ENCODE data around the gene SNCA. TPM values are rescaled to one million over a fixed set of nuclear protein-coding genes. Genes with fewer than 3 reads are reported as not detected.

Gene SNCA
- polyA plus RNA-seq, 2 donors: 2.0 to 7.4 TPM

GRCh38 chr4:89799071-89799470 is 37.9 kb downstream of the SNCA start:
- peaks cover 0 to 3% of the 10 kb centered on the region in 2 donors for H3K4me1 ChIP-seq (ENCODE audit: control insufficient read depth in 2 of 2, insufficient read depth in 2 of 2, low read length in 1 of 2)
- no peaks in the 10 kb centered on the region for H3K36me3 ChIP-seq (ENCODE audit: control insufficient read depth in 2 of 2, insufficient read depth in 2 of 2, low read length in 1 of 2)
- no peak overlapping the region for H3K27ac ChIP-seq (ENCODE audit: low read depth in 2 of 2, low read length in 1 of 2)
- no peak overlapping the region for H3K4me3 ChIP-seq (ENCODE audit: low read depth in 1 of 2, low read length in 2 of 2)
- peaks cover 0 to 3% of the 10 kb centered on the region in 2 donors for H3K27me3 ChIP-seq (ENCODE audit: control insufficient read depth in 1 of 2, insufficient read depth in 2 of 2, low read length in 2 of 2)
- H3K9me3 ChIP-seq (ENCODE audit: control insufficient read depth in 2 of 2, insufficient read depth in 1 of 2, low read depth in 1 of 2, low read length in 1 of 2): no peaks in the 10 kb centered on the region

GRCh38 chr4:89797117-89797516 is 39.8 kb downstream of the SNCA start:
- Histone ChIP-seq H3K9me3 (ENCODE audit: control insufficient read depth in 2 of 2, insufficient read depth in 1 of 2, low read depth in 1 of 2, low read length in 1 of 2) (no peaks in the 10 kb centered on the region), H3K4me3 (ENCODE audit: low read depth in 1 of 2, low read length in 2 of 2) (no peak overlapping the region), H3K4me1 (ENCODE audit: control insufficient read depth in 2 of 2, insufficient read depth in 2 of 2, low read length in 1 of 2) (peaks cover 0 to 3% of the 10 kb centered on the region in 2 donors), H3K36me3 (ENCODE audit: control insufficient read depth in 2 of 2, insufficient read depth in 2 of 2, low read length in 1 of 2) (no peaks in the 10 kb centered on the region), H3K27me3 (ENCODE audit: control insufficient read depth in 1 of 2, insufficient read depth in 2 of 2, low read length in 2 of 2) (peaks cover 0 to 3% of the 10 kb centered on the region in 2 donors), H3K27ac (ENCODE audit: low read depth in 2 of 2, low read length in 1 of 2) (no peak overlapping the region)

GRCh38 chr4:89788206-89789072 is 48.5 kb downstream of the SNCA start:
- peaks cover 0 to 3% of the 10 kb centered on the region in 2 donors for H3K27me3 ChIP-seq (ENCODE audit: control insufficient read depth in 1 of 2, insufficient read depth in 2 of 2, low read length in 2 of 2)
- 75 to 88% methylated on average over 2 of the region's 2 CpGs for WGBS, 2 donors
- H3K4me1 ChIP-seq (ENCODE audit: control insufficient read depth in 2 of 2, insufficient read depth in 2 of 2, low read length in 1 of 2): no peaks in the 10 kb centered on the region

GRCh38 chr4:89784686-89785231 is 52.2 kb downstream of the SNCA start:
- Histone ChIP-seq H3K27me3 (ENCODE audit: control insufficient read depth in 1 of 2, insufficient read depth in 2 of 2, low read length in 2 of 2) (no peaks in the 10 kb centered on the region), H3K36me3 (ENCODE audit: control insufficient read depth in 2 of 2, insufficient read depth in 2 of 2, low read length in 1 of 2) (no peaks in the 10 kb centered on the region), H3K9me3 (ENCODE audit: control insufficient read depth in 2 of 2, insufficient read depth in 1 of 2, low read depth in 1 of 2, low read length in 1 of 2) (no peaks in the 10 kb centered on the region), H3K27ac (ENCODE audit: low read depth in 2 of 2, low read length in 1 of 2) (no peak overlapping the region), H3K4me3 (ENCODE audit: low read depth in 1 of 2, low read length in 2 of 2) (no peak overlapping the region), H3K4me1 (ENCODE audit: control insufficient read depth in 2 of 2, insufficient read depth in 2 of 2, low read length in 1 of 2) (no peaks in the 10 kb centered on the region)
- WGBS, 2 donors: 87 to 89% methylated on average over 2 of the region's 2 CpGs

More at GRCh38 chr4:89788206-89789072, 48.5 kb downstream of the SNCA start:
- Histone ChIP-seq H3K9me3 (ENCODE audit: control insufficient read depth in 2 of 2, insufficient read depth in 1 of 2, low read depth in 1 of 2, low read length in 1 of 2) (no peaks in the 10 kb centered on the region), H3K27ac (ENCODE audit: low read depth in 2 of 2, low read length in 1 of 2) (no peak overlapping the region), H3K36me3 (ENCODE audit: control insufficient read depth in 2 of 2, insufficient read depth in 2 of 2, low read length in 1 of 2) (no peaks in the 10 kb centered on the region), H3K4me3 (ENCODE audit: low read depth in 1 of 2, low read length in 2 of 2) (no peak overlapping the region)

GRCh38 chr4:89781321-89781720 is 55.6 kb downstream of the SNCA start:
- 65 to 73% methylated on average over 2 of the region's 2 CpGs for WGBS, 2 donors
- Histone ChIP-seq H3K36me3 (ENCODE audit: control insufficient read depth in 2 of 2, insufficient read depth in 2 of 2, low read length in 1 of 2) (no peaks in the 10 kb centered on the region), H3K27ac (ENCODE audit: low read depth in 2 of 2, low read length in 1 of 2) (no peak overlapping the region), H3K4me1 (ENCODE audit: control insufficient read depth in 2 of 2, insufficient read depth in 2 of 2, low read length in 1 of 2) (no peaks in the 10 kb centered on the region), H3K4me3 (ENCODE audit: low read depth in 1 of 2, low read length in 2 of 2) (no peak overlapping the region), H3K9me3 (ENCODE audit: control insufficient read depth in 2 of 2, insufficient read depth in 1 of 2, low read depth in 1 of 2, low read length in 1 of 2) (no peaks in the 10 kb centered on the region), H3K27me3 (ENCODE audit: control insufficient read depth in 1 of 2, insufficient read depth in 2 of 2, low read length in 2 of 2) (no peaks in the 10 kb centered on the region)

- Histone ChIP-seq H3K4me3 (ENCODE audit: low read depth in 1 of 2, low read length in 2 of 2) (no peak overlapping the region), H3K36me3 (ENCODE audit: control insufficient read depth in 2 of 2, insufficient read depth in 2 of 2, low read length in 1 of 2) (no peaks in the 10 kb centered on the region), H3K27me3 (ENCODE audit: control insufficient read depth in 1 of 2, insufficient read depth in 2 of 2, low read length in 2 of 2) (no peaks in the 10 kb centered on the region), H3K4me1 (ENCODE audit: control insufficient read depth in 2 of 2, insufficient read depth in 2 of 2, low read length in 1 of 2) (no peaks in the 10 kb centered on the region), H3K9me3 (ENCODE audit: control insufficient read depth in 2 of 2, insufficient read depth in 1 of 2, low read depth in 1 of 2, low read length in 1 of 2) (peaks cover 0 to 2% of the 10 kb centered on the region in 2 donors), H3K27ac (ENCODE audit: low read depth in 2 of 2, low read length in 1 of 2) (no peak overlapping the region)
- WGBS, 2 donors: 75 to 87% methylated on average over 2 of the region's 2 CpGs
These were observed 63.2 kb downstream of the SNCA start for GRCh38 chr4:89773805-89774204.

GRCh38 chr4:89769856-89770255 is 67.1 kb downstream of the SNCA start:
- Histone ChIP-seq H3K4me3 (ENCODE audit: low read depth in 1 of 2, low read length in 2 of 2) (no peak overlapping the region), H3K27me3 (ENCODE audit: control insufficient read depth in 1 of 2, insufficient read depth in 2 of 2, low read length in 2 of 2) (no peaks in the 10 kb centered on the region), H3K27ac (ENCODE audit: low read depth in 2 of 2, low read length in 1 of 2) (no peak overlapping the region), H3K9me3 (ENCODE audit: control insufficient read depth in 2 of 2, insufficient read depth in 1 of 2, low read depth in 1 of 2, low read length in 1 of 2) (no peaks in the 10 kb centered on the region), H3K36me3 (ENCODE audit: control insufficient read depth in 2 of 2, insufficient read depth in 2 of 2, low read length in 1 of 2) (no peaks in the 10 kb centered on the region), H3K4me1 (ENCODE audit: control insufficient read depth in 2 of 2, insufficient read depth in 2 of 2, low read length in 1 of 2) (no peaks in the 10 kb centered on the region)
- WGBS, 2 donors: 94% methylated on average over 3 of the region's 3 CpGs

GRCh38 chr4:89767924-89768323 is 69.0 kb downstream of the SNCA start:
- Histone ChIP-seq H3K9me3 (ENCODE audit: control insufficient read depth in 2 of 2, insufficient read depth in 1 of 2, low read depth in 1 of 2, low read length in 1 of 2) (no peaks in the 10 kb centered on the region), H3K27me3 (ENCODE audit: control insufficient read depth in 1 of 2, insufficient read depth in 2 of 2, low read length in 2 of 2) (no peaks in the 10 kb centered on the region), H3K4me1 (ENCODE audit: control insufficient read depth in 2 of 2, insufficient read depth in 2 of 2, low read length in 1 of 2) (no peaks in the 10 kb centered on the region), H3K36me3 (ENCODE audit: control insufficient read depth in 2 of 2, insufficient read depth in 2 of 2, low read length in 1 of 2) (no peaks in the 10 kb centered on the region), H3K4me3 (ENCODE audit: low read depth in 1 of 2, low read length in 2 of 2) (no peak overlapping the region), H3K27ac (ENCODE audit: low read depth in 2 of 2, low read length in 1 of 2) (no peak overlapping the region)

GRCh38 chr4:89765966-89766365 is 71.0 kb downstream of the SNCA start:
- Histone ChIP-seq H3K4me3 (ENCODE audit: low read depth in 1 of 2, low read length in 2 of 2) (no peak overlapping the region), H3K9me3 (ENCODE audit: control insufficient read depth in 2 of 2, insufficient read depth in 1 of 2, low read depth in 1 of 2, low read length in 1 of 2) (no peaks in the 10 kb centered on the region), H3K36me3 (ENCODE audit: control insufficient read depth in 2 of 2, insufficient read depth in 2 of 2, low read length in 1 of 2) (no peaks in the 10 kb centered on the region), H3K27ac (ENCODE audit: low read depth in 2 of 2, low read length in 1 of 2) (no peak overlapping the region), H3K4me1 (ENCODE audit: control insufficient read depth in 2 of 2, insufficient read depth in 2 of 2, low read length in 1 of 2) (no peaks in the 10 kb centered on the region), H3K27me3 (ENCODE audit: control insufficient read depth in 1 of 2, insufficient read depth in 2 of 2, low read length in 2 of 2) (no peaks in the 10 kb centered on the region)
- WGBS, 2 donors: 21 to 22% methylated on average over 2 of the region's 2 CpGs

- H3K36me3 ChIP-seq (ENCODE audit: control insufficient read depth in 2 of 2, insufficient read depth in 2 of 2, low read length in 1 of 2): no peaks in the 10 kb centered on the region
- H3K4me1 ChIP-seq (ENCODE audit: control insufficient read depth in 2 of 2, insufficient read depth in 2 of 2, low read length in 1 of 2): no peaks in the 10 kb centered on the region
- H3K4me3 ChIP-seq (ENCODE audit: low read depth in 1 of 2, low read length in 2 of 2): no peak overlapping the region
- H3K9me3 ChIP-seq (ENCODE audit: control insufficient read depth in 2 of 2, insufficient read depth in 1 of 2, low read depth in 1 of 2, low read length in 1 of 2): no peaks in the 10 kb centered on the region
- no peaks in the 10 kb centered on the region for H3K27me3 ChIP-seq (ENCODE audit: control insufficient read depth in 1 of 2, insufficient read depth in 2 of 2, low read length in 2 of 2)
- no peak overlapping the region for H3K27ac ChIP-seq (ENCODE audit: low read depth in 2 of 2, low read length in 1 of 2)
- WGBS, 2 donors: 18 to 20% methylated on average over 2 of the region's 2 CpGs
These were observed 71.4 kb downstream of the SNCA start for GRCh38 chr4:89765528-89765927.
